Forelimb muscle (tissue), 1 donor: ENCODE results near the gene RASSF3. TPM values are rescaled to one million over a fixed set of nuclear protein-coding genes. Genes with fewer than 3 reads are reported as not detected.
"Not testable (repeated sequence)": the region's sequence is repeated elsewhere in the genome, so short reads cannot be mapped to it uniquely, and the experiment has no call there.

Experiments used
- DNase-seq: peaks from one replicate; pipeline ENCODE4 v3.0.0-alpha.2; 2013; ENCODE audit warnings: low read depth
- polyA plus RNA-seq: library from polyadenylated mRNA; unstranded; fragments of 120-200 nt; gene quantifications from one replicate; pipeline ENCODE4 v1.2.1, GENCODE V29; 2013; ENCODE audit not compliant: insufficient read length

Gene RASSF3
- polyA plus RNA-seq, 1 donor = 51.3 TPM

DNA sequence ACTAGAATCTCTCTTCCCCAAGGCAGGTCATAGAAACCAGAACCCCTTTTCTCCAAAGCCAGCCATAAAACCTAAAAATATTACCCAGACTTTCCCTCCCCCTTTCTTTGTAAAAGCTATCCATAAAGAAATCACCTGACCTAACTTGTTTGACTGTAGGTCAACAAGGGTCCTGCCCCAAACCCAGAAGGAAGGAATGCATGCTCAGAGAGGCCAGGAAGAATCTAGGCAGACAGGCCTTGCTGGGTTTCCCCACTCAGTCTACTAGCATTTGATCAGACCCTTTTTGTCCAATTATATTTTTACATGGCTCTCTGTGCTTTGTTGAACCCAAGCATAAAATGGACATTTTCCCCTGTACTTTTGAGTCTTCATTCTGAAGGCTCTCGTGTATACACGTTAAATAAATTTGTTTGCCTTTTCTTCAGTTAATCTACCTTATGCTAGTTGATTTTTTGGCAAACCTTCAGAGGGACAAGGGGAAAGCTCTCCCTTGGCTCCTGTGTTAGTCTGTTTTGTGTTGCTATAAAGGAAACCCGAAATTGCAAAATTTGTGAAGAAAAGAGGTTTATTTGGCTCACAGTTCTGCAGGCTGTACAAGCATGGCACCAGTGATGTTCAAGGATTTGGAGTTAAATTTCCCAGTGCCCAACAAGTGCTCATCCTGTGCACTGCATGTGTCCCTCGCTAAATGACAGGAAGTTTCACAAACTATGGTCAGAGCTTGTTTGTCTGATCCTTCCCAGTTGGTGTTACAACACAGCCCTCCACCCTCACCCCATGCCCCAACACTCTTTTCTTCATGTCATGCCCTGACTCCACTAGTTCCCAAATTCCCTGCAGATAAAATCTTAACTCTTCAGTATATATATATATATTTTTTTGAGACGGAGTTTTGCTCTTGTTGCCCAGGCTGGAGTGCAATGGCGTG is 14.2 kb upstream of the RASSF3 start:
- no peak for DNase-seq

DNA sequence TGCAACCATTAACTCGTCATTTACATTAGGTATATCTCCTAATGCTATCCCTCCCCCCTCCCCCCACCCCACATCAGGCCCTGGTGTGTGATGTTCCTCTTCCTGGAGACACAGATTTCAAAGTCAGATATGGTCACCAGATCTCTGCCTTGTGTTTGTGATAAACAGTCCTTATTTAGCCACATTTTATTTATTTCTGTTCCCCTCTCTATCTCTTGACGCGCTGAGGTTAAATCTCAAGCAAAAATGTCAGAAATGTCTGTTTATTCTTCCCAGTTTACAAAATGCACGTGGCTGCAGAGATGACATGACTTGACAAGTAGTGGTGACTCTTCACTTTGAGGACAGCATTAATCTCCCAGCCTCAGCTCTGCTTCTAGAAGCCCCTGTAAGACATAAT is 11.5 kb upstream of the RASSF3 start:
- DNase-seq = no peak

- DNase-seq = no peak
These were observed 10.1 kb upstream of the RASSF3 start for GRCh38 chr12:64600164-64600561.

DNA sequence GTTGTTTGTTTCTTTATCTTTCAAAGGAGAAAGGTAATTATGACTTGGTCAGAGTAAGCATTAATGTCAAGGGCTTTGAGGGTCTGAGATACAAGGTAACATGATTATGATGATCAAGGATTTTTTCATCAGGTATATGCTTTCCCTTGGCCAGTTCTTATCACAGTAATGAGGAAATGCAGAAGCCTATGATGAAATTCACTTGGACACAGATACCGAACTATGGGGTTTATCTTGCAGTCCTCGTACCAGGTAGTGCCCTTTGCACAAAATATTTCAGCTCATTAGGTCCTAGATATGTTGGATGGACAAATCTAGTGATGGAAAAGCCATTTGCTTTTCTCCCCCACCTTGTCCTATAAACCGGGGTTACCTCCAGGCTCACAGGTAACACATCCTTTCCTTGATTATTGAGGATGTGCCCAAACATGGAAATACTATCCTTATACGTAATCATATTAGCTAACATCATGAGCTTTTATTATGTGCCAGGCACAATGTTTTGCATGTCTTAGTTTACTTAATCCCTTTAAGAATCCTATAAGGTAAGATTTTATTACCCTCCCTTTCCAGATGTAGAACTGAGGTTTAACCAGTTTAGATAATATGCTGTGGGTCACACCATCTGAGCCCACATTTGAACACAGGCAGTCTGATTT is 7.0 kb upstream of the RASSF3 start:
- DNase-seq = no peak

DNA sequence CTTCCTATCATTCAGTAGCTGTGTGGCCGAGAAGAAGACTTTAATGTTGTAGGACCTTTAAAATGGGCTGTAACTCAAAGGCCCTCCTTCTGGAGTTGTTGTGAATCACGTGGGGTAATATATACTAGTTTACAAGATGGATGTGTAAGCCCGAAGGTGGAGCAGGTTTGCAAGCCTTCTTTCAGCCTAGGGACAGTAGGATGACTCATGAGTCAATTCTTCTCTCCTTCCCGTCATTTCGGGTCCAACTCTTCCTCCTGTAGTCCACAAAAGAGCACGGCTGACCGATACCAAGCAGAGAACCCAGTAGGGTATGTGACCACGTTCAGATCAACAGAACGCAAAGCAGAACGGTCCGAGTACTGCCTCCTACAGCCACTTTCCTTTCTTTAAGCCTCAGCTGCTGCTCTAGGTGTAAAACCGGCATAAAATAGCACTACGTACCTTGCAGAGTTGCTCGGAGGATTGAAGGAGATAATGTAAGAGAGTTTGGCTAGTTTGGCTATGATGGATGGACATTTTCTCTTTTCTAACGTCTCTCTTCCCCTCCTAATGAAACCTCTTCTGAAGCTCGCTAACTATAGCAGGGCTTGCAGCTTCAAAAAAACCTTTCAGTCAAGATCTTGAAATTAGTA is 1.3 kb upstream of the RASSF3 start:
- no peak for DNase-seq

- no peak for DNase-seq
These were observed 688 bp upstream of the RASSF3 start for GRCh38 chr12:64609536-64610078.

- DNase-seq = no peak
These were observed 505 bp downstream of the RASSF3 start for GRCh38 chr12:64610660-64611340.

GRCh38 chr12:64611341-64612284 is 1.3 kb downstream of the RASSF3 start:
- no peak for DNase-seq

DNA sequence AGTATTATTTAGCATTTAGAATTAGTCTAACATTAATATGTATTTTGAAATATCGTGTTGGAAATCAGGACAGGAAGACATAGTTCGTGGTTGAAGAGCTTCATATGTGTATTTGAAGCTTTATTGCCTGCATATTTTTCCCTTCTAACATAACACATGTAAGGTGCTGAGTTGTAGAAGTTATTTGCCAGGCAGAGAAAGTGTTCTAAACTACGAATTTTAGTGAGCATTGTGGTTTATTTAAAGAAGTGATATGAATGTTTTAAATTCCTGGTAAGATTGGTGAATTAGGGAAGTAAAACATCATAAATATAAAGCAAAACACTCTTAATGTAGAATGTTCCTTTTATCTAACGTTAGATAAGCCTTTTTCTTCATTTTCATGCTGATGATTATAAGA is 2.5 kb downstream of the RASSF3 start:
- DNase-seq = no peak

- DNase-seq = not testable (repeated sequence)
These were observed 3.6 kb downstream of the RASSF3 start for GRCh38 chr12:64613775-64614398.

GRCh38 chr12:64616201-64616600 is 5.9 kb downstream of the RASSF3 start:
- no peak for DNase-seq

GRCh38 chr12:64618953-64619590 is 8.8 kb downstream of the RASSF3 start:
- DNase-seq = no peak

DNA sequence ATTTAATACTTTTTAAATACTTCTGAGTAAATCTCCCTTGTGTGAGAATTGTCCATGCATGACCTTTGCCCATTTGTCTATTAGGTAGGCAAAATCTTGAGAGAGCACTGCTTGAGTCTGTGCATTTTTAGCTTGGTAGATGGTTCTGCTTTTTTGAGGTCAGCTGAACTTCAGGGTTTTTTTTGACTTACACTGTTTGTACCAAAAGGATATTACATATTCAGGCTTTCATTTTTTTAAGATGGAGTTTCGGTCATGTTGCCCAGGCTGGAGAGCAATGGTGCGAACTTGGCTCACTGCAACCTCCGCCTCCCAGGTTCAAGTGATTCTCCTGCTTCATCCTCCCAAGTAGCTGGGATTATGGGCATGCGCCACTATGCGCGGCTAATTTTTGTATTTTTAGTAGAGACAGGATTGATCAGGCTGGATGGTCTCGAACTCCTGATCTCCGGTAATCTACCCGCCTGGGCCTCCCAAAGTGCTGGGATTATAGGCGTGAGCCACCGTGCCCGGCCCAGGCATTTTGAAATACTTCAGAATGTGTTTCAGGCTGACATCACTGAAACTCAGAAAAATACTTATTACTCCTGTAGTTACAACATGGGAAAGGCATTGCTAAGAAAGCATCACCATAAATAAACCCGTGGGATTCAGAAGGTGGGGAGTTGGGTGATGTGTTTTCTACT is 11.1 kb downstream of the RASSF3 start:
- DNase-seq = no peak

DNA sequence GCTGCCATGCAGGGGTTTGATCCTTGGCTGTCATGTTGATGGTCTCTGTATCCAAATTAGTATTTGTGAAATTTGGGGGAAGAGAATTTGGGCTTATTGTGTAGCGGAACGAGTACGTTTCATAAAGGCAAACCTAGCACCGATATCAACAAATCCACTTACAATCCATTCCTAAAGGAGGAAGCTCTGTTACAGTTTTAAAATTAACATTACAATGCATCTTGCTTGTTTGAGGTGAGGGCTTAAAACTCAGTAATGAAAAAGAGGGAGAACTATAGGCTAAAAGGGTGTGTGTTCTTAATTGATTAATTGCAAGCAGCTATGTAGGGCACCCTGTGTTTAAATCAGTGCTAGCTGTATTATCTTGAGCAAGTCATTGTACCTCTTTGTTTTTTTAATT is 13.7 kb downstream of the RASSF3 start:
- no peak for DNase-seq

DNA sequence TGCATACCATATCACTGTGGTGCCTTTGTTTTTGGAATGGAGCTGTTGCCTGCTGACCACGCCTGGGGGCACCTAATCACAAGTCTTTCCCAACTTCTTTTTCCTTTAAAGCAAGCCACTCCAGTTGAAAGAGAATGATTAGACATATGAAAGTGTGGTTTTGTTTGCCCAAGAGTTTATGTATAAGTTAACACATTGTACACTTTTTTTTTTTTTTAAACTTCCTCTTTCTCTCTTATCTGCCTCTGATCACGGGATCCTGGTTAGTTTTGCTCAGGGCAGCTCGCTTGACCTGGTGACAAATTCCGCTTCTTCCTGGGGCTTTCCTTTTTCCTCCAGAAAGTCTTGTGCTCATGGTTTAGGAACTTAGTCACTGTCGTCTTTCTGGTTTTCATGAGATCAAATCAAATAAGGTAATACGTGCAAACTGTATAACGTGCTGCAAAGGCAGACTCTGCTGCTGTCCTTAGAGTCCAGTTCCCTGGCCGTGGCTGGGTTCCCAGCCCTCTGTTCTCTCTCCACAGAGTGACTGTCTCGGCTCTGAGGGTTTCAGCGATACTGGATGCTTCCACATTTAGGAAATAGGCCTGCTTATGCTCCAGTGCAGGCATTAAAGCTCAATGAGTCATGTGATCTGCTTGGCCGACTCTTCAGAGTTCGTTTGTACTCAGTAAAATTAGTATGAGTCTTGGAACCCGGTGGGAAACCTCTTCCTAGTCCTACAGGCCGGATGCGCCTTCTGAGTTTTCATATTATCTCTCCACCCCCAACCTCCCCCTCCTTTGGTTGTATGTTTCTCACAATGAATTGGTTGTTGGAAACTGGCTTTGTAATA is 15.2 kb downstream of the RASSF3 start:
- DNase-seq = no peak

DNA sequence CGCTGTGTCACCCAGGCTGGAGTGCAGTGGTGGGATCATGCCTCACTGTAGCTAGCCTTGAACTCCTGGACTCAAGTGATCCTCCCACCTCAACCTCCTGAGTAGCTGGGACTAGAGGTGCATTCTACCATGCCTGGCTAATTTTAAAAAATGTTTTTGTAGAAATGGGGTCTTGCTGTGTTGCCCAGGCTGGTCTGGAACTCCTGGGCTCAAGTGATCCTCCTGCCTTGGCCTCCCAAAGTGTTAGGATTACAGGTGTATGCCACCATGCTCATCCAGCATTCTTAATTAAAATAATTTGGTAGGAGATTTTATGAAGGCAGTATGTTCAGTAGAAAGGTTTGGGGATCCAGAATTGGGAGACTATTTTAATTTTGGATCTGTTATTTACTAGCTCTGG is 16.3 kb downstream of the RASSF3 start:
- DNase-seq = not testable (repeated sequence)

DNA sequence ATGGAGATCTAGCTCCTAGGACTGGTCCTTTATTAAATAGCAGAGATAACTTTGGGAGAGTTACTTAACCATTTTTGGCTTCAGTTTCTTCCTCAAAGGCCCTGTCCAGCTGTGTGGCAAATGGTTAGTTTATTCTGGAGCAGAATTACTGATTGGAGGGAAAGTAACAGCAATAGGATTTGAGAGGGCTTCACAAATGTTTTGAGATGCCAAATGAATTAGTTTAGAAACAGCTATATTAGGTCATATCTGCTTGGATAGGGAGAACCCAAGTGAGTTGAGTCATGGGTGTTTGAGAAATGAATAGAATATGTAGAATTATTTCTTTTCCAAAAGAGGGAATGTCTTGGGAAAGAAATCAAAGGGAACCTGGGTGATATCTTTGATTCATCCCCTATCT is 17.5 kb downstream of the RASSF3 start:
- no peak for DNase-seq

GRCh38 chr12:64631197-64631596 is 20.9 kb downstream of the RASSF3 start:
- DNase-seq = no peak
